T47D (cell line): ENCODE results near the gene TDRKH.

ENCODE experiments used
- DNase-seq, 2 experiments: peaks; one replicate each; pipeline versions ENCODE4 v3.0.0 to v3.0.0-alpha.2; 2011 to 2012; ENCODE audit warnings: low read depth in 1 of 2, low spot score in 1 of 2
- JUND ChIP-seq: IDR thresholded peaks from 2 replicates; pipeline ENCODE4 v1.6.1; 2012; ENCODE audit warnings: low read depth
- in situ Hi-C: cut with HindIII; loops from 2 replicates; pipeline ENCODE4 v1.10.0; 2016; ENCODE audit warnings: low sequenced_read_pairs, low pct_unique_long_range_greater_than_20kb

The TDRKH gene

GRCh38 chr1:151728151-151729054 lies 61.9 kb downstream of the TDRKH start:
- in situ Hi-C loops: no loop called here
- peak in 1 of 2 experiments; percentile 0 for DNase-seq
- no peak for TF ChIP-seq JUND

DNA sequence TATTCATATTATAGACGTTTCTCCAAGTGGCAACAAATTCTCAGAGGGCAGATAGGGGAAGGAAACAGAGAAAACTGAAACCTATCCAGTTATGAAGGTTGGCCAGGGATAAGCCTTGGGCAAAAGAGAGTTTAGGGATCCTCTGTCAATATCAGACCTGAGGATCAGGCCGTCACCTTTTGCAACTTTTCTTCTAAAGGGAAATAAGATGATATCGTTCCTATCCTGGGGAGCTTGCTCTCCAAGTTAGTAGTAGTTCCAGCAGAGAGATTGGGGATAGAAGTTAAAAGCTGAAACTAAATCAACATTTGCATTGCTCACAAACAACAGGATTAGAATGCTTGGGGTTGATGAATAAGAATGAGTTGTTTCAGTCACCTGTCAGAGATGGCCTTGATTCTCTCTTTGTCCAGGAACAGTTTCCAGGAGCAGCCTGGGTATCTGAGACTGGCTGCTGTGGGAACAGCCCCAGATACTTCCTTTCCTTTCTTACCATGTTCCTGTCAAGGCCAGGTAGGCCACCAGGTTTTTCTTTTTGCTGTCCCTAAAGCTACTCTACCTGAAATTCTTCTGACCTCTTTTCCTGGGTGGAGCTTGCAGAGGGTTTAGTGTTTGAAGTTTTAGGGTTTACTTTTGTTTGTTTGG lies 66.5 kb downstream of the TDRKH start:
- no peak for TF ChIP-seq JUND
- peak in 1 of 2 experiments; percentile 74 for DNase-seq
- in situ Hi-C loops: no loop called here
